HepG2 (cell line): ENCODE results near the gene DLAT. TPM values are rescaled to one million over a fixed set of nuclear protein-coding genes. Genes with fewer than 3 reads are reported as not detected.

Experiments used
- BRCA1 ChIP-seq: sonication (generic); formaldehyde crosslinking; IDR thresholded peaks from 2 replicates; pipeline ENCODE4 v1.4.0; 2020; ENCODE audit warnings: missing genetic modification reagents
- FIP1L1 ChIP-seq: fragments of 200-400 bp; formaldehyde crosslinking; IDR thresholded peaks from 2 replicates; pipeline ENCODE4 v1.6.1; 2018; ENCODE audit warnings: low read depth, mild to moderate bottlenecking, low read length, moderate library complexity, borderline replicate concordance; ENCODE audit not compliant: insufficient read depth
- HDAC2 ChIP-seq: sonication (generic); formaldehyde crosslinking; IDR thresholded peaks from 2 replicates; pipeline ENCODE4 v1.4.0; 2020; ENCODE audit warnings: missing genetic modification reagents
- KDM5B ChIP-seq: sonication (generic); formaldehyde crosslinking; IDR thresholded peaks from 2 replicates; pipeline ENCODE4 v1.4.0; 2020; ENCODE audit warnings: missing genetic modification reagents, mild to moderate bottlenecking, borderline replicate concordance
- KMT2B ChIP-seq: IDR thresholded peaks from 2 replicates; pipeline ENCODE4 v1.6.1; 2016; ENCODE audit warnings: missing genetic modification reagents, missing compliant biosample characterization
- SMC3 ChIP-seq: IDR thresholded peaks from 2 replicates; pipeline ENCODE4 v1.6.1; 2011; ENCODE audit warnings: low read length, improper control_type of control experiment
- ZNF235 ChIP-seq: sonication (generic); formaldehyde crosslinking; IDR thresholded peaks from 2 replicates; pipeline ENCODE4 v1.8.1; 2023; ENCODE audit warnings: mild to moderate bottlenecking, missing genetic modification reagents, borderline replicate concordance
- ZNF460 ChIP-seq: sonication (generic); formaldehyde crosslinking; IDR thresholded peaks from 2 replicates; pipeline ENCODE4 v1.5.1; 2020; ENCODE audit warnings: missing genetic modification reagents, mild to moderate bottlenecking, borderline replicate concordance
- ZNF703 ChIP-seq: sonication (generic); formaldehyde crosslinking; IDR thresholded peaks from 2 replicates; pipeline ENCODE4 v1.5.1; 2020; ENCODE audit warnings: missing genetic modification reagents, mild to moderate bottlenecking, moderate library complexity, borderline replicate concordance
- ZNF709 ChIP-seq: sonication (generic); formaldehyde crosslinking; IDR thresholded peaks from 2 replicates; pipeline ENCODE4 v1.5.0; 2020; ENCODE audit warnings: mild to moderate bottlenecking, missing genetic modification reagents
- polyA plus RNA-seq, 8 experiments: library from polyadenylated mRNA; depleted of rRNA in 3 of 8; stranded (reverse) in 7 of 8; unstranded in 1 of 8; fragments of >200 nt; fragmentation: Illumina TruSeq in 4 of 8; extraction: Trizol in 4 of 8; gene quantifications; 2 replicates each; pipeline versions ENCODE4 v1.2.1 to v1.2.3, GENCODE V29; 2011 to 2016; ENCODE audit warnings: low read depth in 4 of 8, missing spikeins in 1 of 8, mixed read lengths in 1 of 8; ENCODE audit not compliant: insufficient read depth in 1 of 8
- total RNA-seq, 5 experiments: library from RNA; depleted of rRNA; stranded (reverse); fragments of >200 nt; fragmentation: Illumina TruSeq; extraction: Trizol; gene quantifications; 2 replicates each; pipeline ENCODE4 v1.2.3, GENCODE V29; 2016; ENCODE audit warnings: low read depth in 1 of 5
- TF ChIP-seq, protein P1 (sequence below): IDR thresholded peaks from 2 replicates; pipeline ENCODE4 v1.4.0; 2020; ENCODE audit warnings: mild to moderate bottlenecking, missing genetic modification reagents
- TF ChIP-seq, protein P2 (sequence below): sonication (generic); formaldehyde crosslinking; IDR thresholded peaks from one replicate; pipeline ENCODE4 v1.5.1; 2020; ENCODE audit warnings: mild to moderate bottlenecking, missing genetic modification reagents; ENCODE audit errors: not compliant biosample characterization
- TF ChIP-seq, protein P3 (sequence below): sonication (generic); formaldehyde crosslinking; IDR thresholded peaks from 2 replicates; pipeline ENCODE4 v1.8.0; 2022; ENCODE audit warnings: mild to moderate bottlenecking, missing genetic modification reagents, moderate library complexity

Gene DLAT
- total and polyA plus RNA-seq, 2 of the 13 experiments (the other 11 are each of a cell fraction or from before 2014, with no cell fraction given) = 26.4 to 62.2 TPM

- TF ChIP-seq FIP1L1 (0 out of 2 replicates have a peak, but pooled peaks have one; percentile 33), HDAC2 (CRISPR knock-in tag) (peak; percentile 71; the same call in 1 of the 2 replicates), ZNF235 (peak; percentile 27; the same call in 1 of the 2 replicates), BRCA1 (peak; percentile 75; the same call in 1 of the 2 replicates), KDM5B (peak; percentile 98; the same call in 1 of the 2 replicates), ZNF703 (peak; percentile 45; the same call in 1 of the 2 replicates), ZNF709 (CRISPR knock-in tag) (peak; percentile 76), KMT2B (CRISPR knock-in tag) (peak; percentile 95), SMC3 (no peak), ZNF460 (CRISPR knock-in tag) (peak; percentile 45; the same call in 1 of the 2 replicates)
- TF ChIP-seq, protein P1, sequence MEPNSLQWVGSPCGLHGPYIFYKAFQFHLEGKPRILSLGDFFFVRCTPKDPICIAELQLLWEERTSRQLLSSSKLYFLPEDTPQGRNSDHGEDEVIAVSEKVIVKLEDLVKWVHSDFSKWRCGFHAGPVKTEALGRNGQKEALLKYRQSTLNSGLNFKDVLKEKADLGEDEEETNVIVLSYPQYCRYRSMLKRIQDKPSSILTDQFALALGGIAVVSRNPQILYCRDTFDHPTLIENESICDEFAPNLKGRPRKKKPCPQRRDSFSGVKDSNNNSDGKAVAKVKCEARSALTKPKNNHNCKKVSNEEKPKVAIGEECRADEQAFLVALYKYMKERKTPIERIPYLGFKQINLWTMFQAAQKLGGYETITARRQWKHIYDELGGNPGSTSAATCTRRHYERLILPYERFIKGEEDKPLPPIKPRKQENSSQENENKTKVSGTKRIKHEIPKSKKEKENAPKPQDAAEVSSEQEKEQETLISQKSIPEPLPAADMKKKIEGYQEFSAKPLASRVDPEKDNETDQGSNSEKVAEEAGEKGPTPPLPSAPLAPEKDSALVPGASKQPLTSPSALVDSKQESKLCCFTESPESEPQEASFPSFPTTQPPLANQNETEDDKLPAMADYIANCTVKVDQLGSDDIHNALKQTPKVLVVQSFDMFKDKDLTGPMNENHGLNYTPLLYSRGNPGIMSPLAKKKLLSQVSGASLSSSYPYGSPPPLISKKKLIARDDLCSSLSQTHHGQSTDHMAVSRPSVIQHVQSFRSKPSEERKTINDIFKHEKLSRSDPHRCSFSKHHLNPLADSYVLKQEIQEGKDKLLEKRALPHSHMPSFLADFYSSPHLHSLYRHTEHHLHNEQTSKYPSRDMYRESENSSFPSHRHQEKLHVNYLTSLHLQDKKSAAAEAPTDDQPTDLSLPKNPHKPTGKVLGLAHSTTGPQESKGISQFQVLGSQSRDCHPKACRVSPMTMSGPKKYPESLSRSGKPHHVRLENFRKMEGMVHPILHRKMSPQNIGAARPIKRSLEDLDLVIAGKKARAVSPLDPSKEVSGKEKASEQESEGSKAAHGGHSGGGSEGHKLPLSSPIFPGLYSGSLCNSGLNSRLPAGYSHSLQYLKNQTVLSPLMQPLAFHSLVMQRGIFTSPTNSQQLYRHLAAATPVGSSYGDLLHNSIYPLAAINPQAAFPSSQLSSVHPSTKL (CRISPR knock-in tag) = peak; percentile 67
- TF ChIP-seq, protein P2, sequence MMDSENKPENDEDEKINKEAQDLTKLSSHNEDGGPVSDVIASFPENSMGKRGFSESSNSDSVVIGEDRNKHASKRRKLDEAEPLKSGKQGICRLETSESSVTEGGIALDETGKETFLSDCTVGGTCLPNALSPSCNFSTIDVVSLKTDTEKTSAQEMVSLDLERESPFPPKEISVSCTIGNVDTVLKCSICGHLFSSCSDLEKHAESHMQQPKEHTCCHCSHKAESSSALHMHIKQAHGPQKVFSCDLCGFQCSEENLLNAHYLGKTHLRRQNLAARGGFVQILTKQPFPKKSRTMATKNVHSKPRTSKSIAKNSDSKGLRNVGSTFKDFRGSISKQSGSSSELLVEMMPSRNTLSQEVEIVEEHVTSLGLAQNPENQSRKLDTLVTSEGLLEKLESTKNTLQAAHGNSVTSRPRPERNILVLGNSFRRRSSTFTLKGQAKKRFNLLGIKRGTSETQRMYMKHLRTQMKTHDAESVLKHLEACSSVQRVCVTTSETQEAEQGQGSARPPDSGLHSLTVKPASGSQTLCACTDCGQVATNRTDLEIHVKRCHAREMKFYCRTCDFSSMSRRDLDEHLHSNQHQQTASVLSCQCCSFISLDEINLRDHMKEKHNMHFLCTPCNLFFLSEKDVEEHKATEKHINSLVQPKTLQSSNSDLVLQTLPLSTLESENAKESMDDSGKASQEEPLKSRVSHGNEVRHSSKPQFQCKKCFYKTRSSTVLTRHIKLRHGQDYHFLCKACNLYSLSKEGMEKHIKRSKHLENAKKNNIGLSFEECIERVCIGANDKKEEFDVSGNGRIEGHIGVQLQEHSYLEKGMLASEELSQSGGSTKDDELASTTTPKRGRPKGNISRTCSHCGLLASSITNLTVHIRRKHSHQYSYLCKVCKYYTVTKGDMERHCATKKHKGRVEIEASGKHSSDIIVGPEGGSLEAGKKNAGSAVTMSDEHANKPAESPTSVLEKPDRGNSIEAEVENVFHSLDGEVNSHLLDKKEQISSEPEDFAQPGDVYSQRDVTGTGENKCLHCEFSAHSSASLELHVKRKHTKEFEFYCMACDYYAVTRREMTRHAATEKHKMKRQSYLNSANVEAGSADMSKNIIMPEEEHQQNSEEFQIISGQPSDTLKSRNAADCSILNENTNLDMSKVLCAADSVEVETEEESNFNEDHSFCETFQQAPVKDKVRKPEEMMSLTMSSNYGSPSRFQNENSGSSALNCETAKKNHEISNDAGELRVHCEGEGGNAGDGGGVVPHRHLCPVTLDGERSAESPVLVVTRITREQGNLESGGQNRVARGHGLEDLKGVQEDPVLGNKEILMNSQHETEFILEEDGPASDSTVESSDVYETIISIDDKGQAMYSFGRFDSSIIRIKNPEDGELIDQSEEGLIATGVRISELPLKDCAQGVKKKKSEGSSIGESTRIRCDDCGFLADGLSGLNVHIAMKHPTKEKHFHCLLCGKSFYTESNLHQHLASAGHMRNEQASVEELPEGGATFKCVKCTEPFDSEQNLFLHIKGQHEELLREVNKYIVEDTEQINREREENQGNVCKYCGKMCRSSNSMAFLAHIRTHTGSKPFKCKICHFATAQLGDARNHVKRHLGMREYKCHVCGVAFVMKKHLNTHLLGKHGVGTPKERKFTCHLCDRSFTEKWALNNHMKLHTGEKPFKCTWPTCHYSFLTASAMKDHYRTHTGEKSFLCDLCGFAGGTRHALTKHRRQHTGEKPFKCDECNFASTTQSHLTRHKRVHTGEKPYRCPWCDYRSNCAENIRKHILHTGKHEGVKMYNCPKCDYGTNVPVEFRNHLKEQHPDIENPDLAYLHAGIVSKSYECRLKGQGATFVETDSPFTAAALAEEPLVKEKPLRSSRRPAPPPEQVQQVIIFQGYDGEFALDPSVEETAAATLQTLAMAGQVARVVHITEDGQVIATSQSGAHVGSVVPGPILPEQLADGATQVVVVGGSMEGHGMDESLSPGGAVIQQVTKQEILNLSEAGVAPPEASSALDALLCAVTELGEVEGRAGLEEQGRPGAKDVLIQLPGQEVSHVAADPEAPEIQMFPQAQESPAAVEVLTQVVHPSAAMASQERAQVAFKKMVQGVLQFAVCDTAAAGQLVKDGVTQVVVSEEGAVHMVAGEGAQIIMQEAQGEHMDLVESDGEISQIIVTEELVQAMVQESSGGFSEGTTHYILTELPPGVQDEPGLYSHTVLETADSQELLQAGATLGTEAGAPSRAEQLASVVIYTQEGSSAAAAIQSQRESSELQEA (CRISPR knock-in tag) = peak; percentile 94
- TF ChIP-seq, protein P3, sequence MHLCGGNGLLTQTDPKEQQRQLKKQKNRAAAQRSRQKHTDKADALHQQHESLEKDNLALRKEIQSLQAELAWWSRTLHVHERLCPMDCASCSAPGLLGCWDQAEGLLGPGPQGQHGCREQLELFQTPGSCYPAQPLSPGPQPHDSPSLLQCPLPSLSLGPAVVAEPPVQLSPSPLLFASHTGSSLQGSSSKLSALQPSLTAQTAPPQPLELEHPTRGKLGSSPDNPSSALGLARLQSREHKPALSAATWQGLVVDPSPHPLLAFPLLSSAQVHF (CRISPR knock-in tag) = peak; percentile 63; the same call in 1 of the 2 replicates
These were observed at the start of gene DLAT (continued) for GRCh38 chr11:112024773-112025678.
